Measurements from ENCODE around the gene ZNF669. TPM values are rescaled to one million over a fixed set of nuclear protein-coding genes. Genes with fewer than 3 reads are reported as not detected.

ZNF669 gene
- total RNA-seq, 6 experiments from 2014 or later = 0.90 to 2.6 (median 1.5) TPM

- peak overlapping the region; percentile 64 to 70 (median 66) for H3K4me3 ChIP-seq
These were observed 7.1 kb upstream of the ZNF669 start for GRCh38 chr1:247111259-247111699.

GRCh38 chr1:247110627-247111258 is 6.6 kb upstream of the ZNF669 start:
- Histone ChIP-seq H3K27me3 (no peaks in the 10 kb centered on the region), H3K9me3 (no peaks in the 10 kb centered on the region), H3K27ac (peak overlapping the region; percentile 39 to 68 (median 59)), H3K36me3 (no peaks in the 10 kb centered on the region), H3K4me1 (peaks cover 0 to 14% (median 0%) of the 10 kb centered on the region in 4 donors), H3K4me3 (peak overlapping the region; percentile 64 to 70 (median 66))
- intact Hi-C loops (cut with DNase I) = no loop called here
- 26% methylated on average over 24 of the region's 30 CpGs for WGBS (ENCODE audit: insufficient coverage, low coverage, low lambda C conversion rate, missing lambda C conversion rate)
- peak in 1 of 3 donors; percentile 54 for DNase-seq
- no peak for TF ChIP-seq POLR2A (IDR thresholded peaks at IDR 0.05)
- TF ChIP-seq CTCF (IDR thresholded peaks at IDR 0.05) = no peak
- no peak for ATAC-seq

More at GRCh38 chr1:247111259-247111699, 7.1 kb upstream of the ZNF669 start:
- ATAC-seq = peak; percentile 2 to 28 (median 13)
- TF ChIP-seq CTCF (IDR thresholded peaks at IDR 0.05) (no peak), POLR2A (IDR thresholded peaks at IDR 0.05) (no peak)
- DNase-seq = peak in 1 of 3 donors; percentile 61
- intact Hi-C loops (cut with DNase I) = no loop called here
- no peaks in the 10 kb centered on the region for H3K27me3 ChIP-seq
- H3K4me1 ChIP-seq = peaks cover 0 to 14% (median 0%) of the 10 kb centered on the region in 4 donors
- 3% methylated on average over 13 of the region's 62 CpGs for whole genome bisulfite sequencing (ENCODE audit: insufficient coverage, low coverage, low lambda C conversion rate, missing lambda C conversion rate)
- no peaks in the 10 kb centered on the region for H3K36me3 ChIP-seq
- peak overlapping the region; percentile 39 to 68 (median 59) for H3K27ac ChIP-seq
- no peaks in the 10 kb centered on the region for H3K9me3 ChIP-seq

- WGBS (ENCODE audit: insufficient coverage, low coverage, low lambda C conversion rate, missing lambda C conversion rate) = 88% methylated on average over 6 of the region's 7 CpGs
- no peak for DNase-seq
- ATAC-seq = no peak
- no peak for TF ChIP-seq CTCF (IDR thresholded peaks at IDR 0.05)
- Histone ChIP-seq H3K27me3 (no peaks in the 10 kb centered on the region), H3K27ac (no peak overlapping the region), H3K36me3 (no peaks in the 10 kb centered on the region), H3K9me3 (peaks cover 0 to 2% (median 0%) of the 10 kb centered on the region in 4 donors), H3K4me3 (no peak overlapping the region), H3K4me1 (peaks cover 0 to 2% (median 0%) of the 10 kb centered on the region in 4 donors)
- intact Hi-C loops (cut with DNase I) = no loop called here
These were observed 3.5 kb upstream of the ZNF669 start for GRCh38 chr1:247107694-247108093.

- no peak for DNase-seq
- Histone ChIP-seq H3K4me1 (no peaks in the 10 kb centered on the region), H3K27me3 (no peaks in the 10 kb centered on the region), H3K4me3 (no peak overlapping the region), H3K9me3 (peaks cover 0 to 16% (median 4%) of the 10 kb centered on the region in 4 donors), H3K27ac (no peak overlapping the region), H3K36me3 (peaks cover 0 to 8% (median 5%) of the 10 kb centered on the region in 4 donors)
- no peak for ATAC-seq
- 90% methylated on average over 15 of the region's 15 CpGs for WGBS (ENCODE audit: insufficient coverage, low coverage, low lambda C conversion rate, missing lambda C conversion rate)
- intact Hi-C loops (cut with DNase I) = no loop called here
- TF ChIP-seq CTCF (IDR thresholded peaks at IDR 0.05) (no peak), POLR2A (IDR thresholded peaks at IDR 0.05) (no peak)
These were observed 1.8 kb upstream of the ZNF669 start for GRCh38 chr1:247105966-247106365.

All from right lobe of liver (tissue), 6 donors.